HG02759 (cell line): ENCODE results near the gene ANGPTL8.

ENCODE experiments used
- ATAC-seq: cut with Tn5 transposase; IDR thresholded peaks from one replicate; pipeline ENCODE4 v1.9.1; 2021; ENCODE audit warnings: mild to moderate bottlenecking, moderate library complexity; ENCODE audit not compliant: unreplicated experiment

The ANGPTL8 gene

GRCh38 chr19:11288349-11288748 lies 48.9 kb downstream of the ANGPTL8 start:
- no peak for ATAC-seq

DNA sequence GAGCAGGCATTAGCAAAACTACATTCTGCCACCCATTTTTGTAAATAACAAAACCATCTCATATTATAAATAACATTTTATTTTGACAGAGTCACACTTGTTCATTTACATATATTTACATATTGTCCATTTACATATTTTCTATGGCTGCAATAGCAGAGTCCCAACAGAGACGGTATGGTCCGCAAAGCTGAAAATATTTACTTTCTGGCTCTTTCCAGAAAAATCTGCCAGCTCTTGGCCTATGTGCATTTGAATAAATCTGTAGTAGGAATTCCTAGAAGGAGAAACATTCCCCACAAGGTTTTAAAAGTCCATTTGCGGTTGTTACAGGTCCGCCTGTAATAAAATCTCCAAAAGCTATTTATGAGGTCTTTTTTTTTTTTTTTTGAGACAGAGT lies 50.8 kb downstream of the ANGPTL8 start:
- ATAC-seq = no peak

GRCh38 chr19:11291415-11291814 lies 52.0 kb downstream of the ANGPTL8 start:
- ATAC-seq = no peak
